PFSK-1 (cell line): ENCODE measurements around the gene PRPF18.

ENCODE experiments used
- FOXP2 ChIP-seq: optimal IDR thresholded peaks from 2 replicates; pipeline ENCODE3; 2011; ENCODE audit warnings: borderline replicate concordance, control low read depth, inconsistent platforms; ENCODE audit not compliant: insufficient read depth; ENCODE audit errors: extremely low read length, extremely low read depth
- POLR2AphosphoS5 ChIP-seq: IDR thresholded peaks from 2 replicates; pipeline ENCODE4 v1.6.1; 2012; ENCODE audit warnings: low read depth, mild to moderate bottlenecking, control low read depth, low read length, moderate library complexity
- SIN3A ChIP-seq: IDR thresholded peaks from 2 replicates; pipeline ENCODE4 v1.6.1; 2012; ENCODE audit warnings: mild to moderate bottlenecking, low read length, moderate library complexity, borderline replicate concordance; ENCODE audit not compliant: insufficient read depth
- TAF1 ChIP-seq: IDR thresholded peaks from 2 replicates; pipeline ENCODE4 v1.6.1; 2012; ENCODE audit warnings: low read length, control low read depth, borderline replicate concordance; ENCODE audit not compliant: insufficient read depth
- TF ChIP-seq, protein P1 (sequence below), 2 experiments: IDR thresholded peaks; 2 replicates each; pipeline versions ENCODE4 v1.6.1 to v1.8.0; 2011 to 2012; ENCODE audit warnings: low read depth in 2 of 2, low read length in 2 of 2, control low read depth in 1 of 2, inconsistent platforms in 1 of 2, mild to moderate bottlenecking in 1 of 2, moderate library complexity in 1 of 2; ENCODE audit not compliant: insufficient read depth in 1 of 2

Gene PRPF18

DNA sequence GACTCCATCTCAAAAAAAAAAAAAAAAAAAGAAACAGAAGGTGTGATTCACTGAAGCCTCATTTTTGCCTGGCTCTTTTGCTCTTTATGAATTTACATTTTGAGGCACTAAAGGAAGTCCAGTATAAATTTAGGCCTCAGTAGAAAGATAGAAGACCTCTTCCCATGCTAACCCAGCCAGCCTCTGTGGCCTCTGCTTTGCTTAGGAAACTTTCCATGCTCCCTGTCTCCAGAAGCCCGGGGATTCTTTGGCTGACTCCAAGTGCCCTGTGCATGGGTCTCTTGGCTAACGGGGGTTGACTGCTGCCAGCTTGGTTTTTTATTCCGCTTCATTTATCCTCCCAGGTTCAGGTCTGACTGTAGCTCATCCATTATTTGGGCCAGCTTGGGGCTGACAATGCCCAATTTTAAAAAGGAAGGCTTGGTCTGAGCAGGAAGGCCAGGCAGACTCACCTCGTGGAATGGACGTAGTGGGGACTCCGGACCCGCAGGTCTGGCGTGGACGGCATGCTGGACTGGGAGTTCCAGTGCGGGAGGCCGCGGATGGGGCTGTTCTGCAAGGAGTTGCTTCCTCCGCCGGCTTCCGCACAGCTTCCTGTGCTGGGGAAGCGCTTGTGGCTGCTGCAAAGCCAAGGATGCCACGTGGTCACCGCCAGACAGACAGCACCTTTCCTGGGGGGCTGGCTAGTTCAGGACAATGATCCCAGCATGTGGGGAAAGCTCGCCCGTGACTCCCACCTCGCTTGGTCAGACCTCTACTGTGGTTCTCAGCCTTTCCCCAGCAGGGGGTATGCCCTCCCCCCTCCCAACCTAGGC is 72.3 kb downstream of the PRPF18 start:
- peak; percentile 36 for TF ChIP-seq FOXP2
- TF ChIP-seq, protein P1, sequence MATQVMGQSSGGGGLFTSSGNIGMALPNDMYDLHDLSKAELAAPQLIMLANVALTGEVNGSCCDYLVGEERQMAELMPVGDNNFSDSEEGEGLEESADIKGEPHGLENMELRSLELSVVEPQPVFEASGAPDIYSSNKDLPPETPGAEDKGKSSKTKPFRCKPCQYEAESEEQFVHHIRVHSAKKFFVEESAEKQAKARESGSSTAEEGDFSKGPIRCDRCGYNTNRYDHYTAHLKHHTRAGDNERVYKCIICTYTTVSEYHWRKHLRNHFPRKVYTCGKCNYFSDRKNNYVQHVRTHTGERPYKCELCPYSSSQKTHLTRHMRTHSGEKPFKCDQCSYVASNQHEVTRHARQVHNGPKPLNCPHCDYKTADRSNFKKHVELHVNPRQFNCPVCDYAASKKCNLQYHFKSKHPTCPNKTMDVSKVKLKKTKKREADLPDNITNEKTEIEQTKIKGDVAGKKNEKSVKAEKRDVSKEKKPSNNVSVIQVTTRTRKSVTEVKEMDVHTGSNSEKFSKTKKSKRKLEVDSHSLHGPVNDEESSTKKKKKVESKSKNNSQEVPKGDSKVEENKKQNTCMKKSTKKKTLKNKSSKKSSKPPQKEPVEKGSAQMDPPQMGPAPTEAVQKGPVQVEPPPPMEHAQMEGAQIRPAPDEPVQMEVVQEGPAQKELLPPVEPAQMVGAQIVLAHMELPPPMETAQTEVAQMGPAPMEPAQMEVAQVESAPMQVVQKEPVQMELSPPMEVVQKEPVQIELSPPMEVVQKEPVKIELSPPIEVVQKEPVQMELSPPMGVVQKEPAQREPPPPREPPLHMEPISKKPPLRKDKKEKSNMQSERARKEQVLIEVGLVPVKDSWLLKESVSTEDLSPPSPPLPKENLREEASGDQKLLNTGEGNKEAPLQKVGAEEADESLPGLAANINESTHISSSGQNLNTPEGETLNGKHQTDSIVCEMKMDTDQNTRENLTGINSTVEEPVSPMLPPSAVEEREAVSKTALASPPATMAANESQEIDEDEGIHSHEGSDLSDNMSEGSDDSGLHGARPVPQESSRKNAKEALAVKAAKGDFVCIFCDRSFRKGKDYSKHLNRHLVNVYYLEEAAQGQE (IDR thresholded peaks at IDR 0.05; ENCODE audit: insufficient read depth in 1 of 2, low read depth in 2 of 2, low read length in 2 of 2) = no peak

DNA sequence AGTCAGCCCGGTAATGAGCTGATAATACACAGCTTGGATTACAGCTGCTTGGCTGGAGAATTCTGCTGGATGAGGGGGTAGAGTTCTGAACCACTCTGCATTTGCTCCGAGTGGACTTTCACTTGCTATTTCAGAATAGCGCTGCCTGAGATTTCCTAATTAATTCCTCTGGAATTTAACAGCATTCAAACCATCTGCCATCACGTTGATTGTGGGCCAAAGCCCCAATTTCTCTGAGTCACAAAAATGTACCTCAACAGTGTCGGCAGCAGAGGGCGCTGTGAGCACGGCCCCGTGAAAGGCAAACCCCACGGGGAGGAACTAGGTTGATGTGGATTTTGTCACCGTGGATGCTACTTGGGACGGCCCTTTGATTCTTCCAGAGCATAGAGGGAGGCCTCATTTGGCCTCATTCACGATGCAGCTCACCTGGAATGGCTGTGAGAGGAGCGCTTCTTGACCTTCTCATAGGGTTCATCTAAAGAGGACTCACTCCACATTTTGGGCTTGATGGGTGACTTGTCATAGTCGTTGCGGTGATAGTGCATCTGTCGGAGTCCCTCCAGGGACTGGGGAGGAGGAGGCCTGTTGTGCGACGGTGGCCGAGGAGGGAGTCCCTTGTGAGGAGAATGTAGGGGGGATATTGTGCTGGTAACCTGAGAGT is 73.3 kb downstream of the PRPF18 start:
- TF ChIP-seq FOXP2 = no peak
- TF ChIP-seq TAF1 = no peak
- TF ChIP-seq POLR2AphosphoS5 = no peak
- TF ChIP-seq SIN3A = no peak
- TF ChIP-seq, protein P1 (IDR thresholded peaks at IDR 0.05; ENCODE audit: insufficient read depth in 1 of 2, low read depth in 2 of 2, low read length in 2 of 2) = no peak

DNA sequence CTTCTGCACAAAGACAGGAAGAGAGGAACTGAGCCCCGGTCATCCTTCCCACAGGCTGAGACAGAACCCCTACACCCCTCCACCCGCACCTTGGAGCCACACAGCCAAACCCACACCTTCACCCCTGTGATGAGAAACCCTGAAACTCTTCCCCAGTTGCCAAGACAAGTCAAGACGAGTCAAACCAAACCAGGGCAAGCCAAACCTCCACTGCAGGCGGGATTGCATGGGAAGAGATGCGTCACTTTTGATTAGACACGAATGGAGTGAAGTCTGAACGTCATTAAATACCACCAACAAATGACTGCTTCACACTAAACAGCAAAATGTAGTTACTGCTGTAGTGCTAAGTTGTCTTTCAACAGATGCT is 73.8 kb downstream of the PRPF18 start:
- TF ChIP-seq, protein P1 (IDR thresholded peaks at IDR 0.05; ENCODE audit: insufficient read depth in 1 of 2, low read depth in 2 of 2, low read length in 2 of 2) = no peak
- no peak for TF ChIP-seq SIN3A
- no peak for TF ChIP-seq FOXP2
- TF ChIP-seq POLR2AphosphoS5 = no peak
- TF ChIP-seq TAF1 = no peak

DNA sequence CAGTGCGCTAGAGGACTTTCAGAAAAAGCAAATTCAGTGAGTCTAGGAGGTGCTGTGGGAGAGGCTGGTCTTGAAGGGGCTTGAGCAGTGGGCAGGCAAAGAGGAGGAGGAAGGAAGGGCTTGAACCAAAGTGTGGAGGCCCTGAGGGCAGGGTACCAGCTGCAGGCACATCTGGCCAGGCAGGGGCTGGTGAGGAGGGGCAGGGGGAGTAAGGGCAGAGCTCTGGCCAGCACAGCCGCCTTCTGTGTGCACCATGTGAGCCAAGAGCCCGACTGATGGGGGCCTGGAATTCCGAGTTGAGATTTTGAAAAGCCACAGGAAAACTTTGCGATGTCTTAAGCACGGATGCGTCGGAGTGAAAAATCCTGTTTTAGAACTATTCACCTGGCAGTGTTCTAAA is 74.5 kb downstream of the PRPF18 start:
- TF ChIP-seq TAF1 (no peak), SIN3A (no peak), POLR2AphosphoS5 (no peak), FOXP2 (no peak)
- TF ChIP-seq, protein P1 (IDR thresholded peaks at IDR 0.05; ENCODE audit: insufficient read depth in 1 of 2, low read depth in 2 of 2, low read length in 2 of 2) = no peak
